A204.1 (cell line): Measurements from ENCODE around the gene LRP1.

Source experiments
- FAIRE-seq: peaks from 2 replicates; lab custom pipeline; 2012; peaks lifted over from hg19 to GRCh38; lab: Jason Lieb, UNC

The LRP1 gene

DNA sequence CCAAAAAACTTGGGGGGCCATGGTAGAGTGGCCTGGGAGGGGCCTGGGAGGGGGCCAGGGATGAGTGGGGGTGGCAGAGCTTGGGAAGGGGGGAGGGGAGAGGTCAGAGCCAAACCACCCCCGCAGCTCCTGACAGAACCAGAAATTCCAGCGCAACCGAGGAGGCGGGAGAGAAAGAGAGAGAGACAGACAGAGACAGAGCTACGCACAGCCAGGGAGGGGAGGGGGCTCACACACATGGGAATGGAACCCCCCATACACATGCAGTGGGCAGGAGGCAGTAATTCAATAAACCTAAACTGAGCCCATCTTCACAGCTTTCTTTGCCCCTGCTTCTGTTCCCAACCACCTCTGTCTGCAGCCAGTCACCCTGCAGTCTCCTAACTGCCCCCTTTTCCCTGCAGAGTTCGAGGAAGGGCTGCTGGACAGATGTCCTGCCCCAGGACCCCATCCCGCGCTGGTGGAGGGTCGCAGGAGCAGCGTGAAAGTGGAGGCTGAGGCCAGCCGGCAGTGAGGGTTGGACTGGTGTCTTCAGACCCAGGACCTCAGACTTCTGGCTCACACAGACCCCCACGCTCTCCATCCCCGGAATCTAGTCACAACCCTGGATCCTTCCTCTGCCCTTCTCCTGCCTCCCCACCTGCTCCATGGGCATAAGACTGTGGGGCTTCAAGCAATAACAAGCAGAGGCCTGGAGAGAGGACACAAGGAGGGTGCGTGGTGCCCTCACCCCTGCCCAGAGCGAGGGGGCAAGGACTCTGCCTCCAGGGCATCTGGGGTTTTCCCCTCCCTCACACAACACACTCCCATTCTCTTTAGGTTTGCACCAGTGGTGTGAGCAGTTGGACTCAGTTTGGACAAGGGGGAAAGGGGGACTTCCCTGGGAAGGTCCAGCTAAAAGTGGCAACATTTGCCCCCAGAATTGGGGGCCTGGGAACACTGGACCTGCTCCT is 33.8 kb upstream of the LRP1 start:
- no peak for FAIRE-seq

DNA sequence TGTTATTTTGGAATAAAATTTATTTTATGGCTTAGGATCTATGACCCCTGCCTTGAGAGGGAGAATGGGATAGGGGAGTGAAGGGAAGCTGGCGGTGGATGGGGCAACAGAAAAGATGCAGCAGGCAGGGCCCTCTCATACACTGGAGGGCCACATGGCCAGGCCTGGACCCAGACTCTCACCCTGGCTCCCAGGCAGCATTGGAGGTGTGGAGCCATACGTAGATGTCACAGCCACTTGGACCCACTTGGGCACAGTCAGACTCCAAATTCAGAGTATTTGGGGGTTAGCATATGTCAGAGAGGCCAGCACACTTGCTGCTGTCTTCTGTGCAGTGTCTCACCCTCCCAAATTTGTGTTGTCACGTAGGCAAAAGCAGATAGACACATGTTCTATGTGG is 32.8 kb upstream of the LRP1 start:
- no peak for FAIRE-seq

DNA sequence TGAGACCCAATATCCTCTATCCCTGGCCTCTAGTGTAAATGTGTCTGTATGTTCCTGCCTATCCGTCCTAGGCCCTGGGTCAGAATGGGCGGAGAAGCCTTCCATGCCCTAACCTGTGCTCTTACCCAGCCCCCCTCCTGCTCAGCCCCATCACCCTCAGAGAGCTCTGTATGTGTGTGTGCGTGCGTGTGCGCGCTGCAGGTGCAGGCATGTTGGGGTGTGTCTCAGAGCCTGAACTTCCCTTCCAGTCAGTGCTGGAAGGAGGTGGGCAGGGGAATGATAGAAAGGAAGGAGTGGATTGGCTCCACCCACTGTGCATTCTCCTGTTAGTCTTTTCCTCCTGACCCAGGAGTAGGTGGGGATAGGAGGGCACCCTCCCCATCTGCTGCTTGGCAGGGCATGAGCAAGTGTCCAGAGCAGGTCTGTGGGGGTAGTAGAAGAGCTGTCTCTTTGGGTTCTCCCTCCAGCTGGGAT is 32.1 kb upstream of the LRP1 start:
- FAIRE-seq = no peak

DNA sequence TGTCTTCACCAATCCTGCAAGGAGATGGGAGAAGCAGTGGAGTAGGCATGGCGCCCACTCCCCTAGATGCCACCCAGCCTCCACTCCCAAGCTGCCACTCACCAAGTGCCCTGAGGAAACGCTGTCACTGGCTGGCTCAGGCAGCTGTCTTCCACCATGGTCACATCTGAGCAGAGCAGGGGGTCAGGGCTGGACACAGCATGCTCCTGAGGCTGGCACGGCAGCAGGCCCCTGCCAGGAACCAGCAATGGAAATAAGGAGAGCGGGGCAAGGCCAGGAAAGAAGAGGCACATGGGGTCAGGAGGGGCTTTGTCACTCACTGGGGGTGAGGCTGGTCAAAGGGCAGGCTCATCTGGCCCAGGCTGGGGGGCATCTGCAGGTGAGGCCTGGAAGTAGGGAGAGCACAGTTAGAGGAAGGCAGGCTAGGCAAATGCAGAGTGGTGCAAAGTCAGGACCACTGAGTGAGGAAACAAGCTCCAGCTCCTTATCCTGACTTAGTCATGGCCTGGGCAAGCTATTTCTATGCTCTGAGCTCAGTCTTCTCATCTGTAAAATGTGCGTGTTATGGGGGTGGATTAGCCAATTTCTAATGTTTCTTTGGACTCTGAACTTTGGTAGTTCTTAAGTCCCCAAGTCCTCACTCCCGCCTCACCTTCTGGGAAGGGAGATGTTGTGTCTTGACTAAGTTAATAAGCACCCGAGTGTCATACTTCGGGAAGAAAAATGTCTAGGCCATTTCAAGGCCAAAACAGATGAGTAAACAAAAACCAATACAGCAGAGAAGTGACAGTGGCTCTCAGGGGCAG is 31.3 kb upstream of the LRP1 start:
- no peak for FAIRE-seq

DNA sequence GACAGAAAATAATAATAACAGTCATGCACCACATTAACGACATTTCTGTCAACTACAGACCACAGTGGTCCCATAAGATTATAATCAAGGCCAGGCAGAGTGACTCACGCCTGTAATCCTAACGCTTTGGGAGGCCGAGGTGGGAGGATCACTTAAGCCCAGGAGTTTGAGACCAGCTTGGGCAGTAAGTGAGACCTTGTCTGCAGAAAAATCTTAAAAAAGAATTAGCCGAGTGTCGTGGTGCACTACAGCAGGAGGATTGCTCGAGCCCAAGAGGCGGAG is 30.8 kb upstream of the LRP1 start:
- FAIRE-seq = no peak

DNA sequence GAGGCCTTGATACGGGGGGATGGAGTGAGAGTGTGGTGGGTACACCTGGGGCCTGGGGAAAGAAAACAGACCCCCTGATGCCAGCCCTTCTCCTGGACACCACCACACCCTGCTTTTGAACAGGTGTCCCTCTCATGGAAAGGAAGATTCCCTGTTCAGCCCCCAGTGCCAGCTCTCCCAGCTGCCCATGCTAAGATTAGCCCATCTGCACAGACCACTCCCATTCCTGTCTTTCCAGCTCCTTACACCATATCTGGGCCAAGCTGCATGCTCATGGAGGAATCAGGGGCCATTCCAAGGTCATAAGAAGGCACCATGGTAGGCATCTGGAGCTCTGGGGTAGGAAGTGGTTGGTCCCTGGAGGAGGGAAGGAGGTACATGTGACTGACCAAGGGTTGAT is 29.7 kb upstream of the LRP1 start:
- no peak for FAIRE-seq

DNA sequence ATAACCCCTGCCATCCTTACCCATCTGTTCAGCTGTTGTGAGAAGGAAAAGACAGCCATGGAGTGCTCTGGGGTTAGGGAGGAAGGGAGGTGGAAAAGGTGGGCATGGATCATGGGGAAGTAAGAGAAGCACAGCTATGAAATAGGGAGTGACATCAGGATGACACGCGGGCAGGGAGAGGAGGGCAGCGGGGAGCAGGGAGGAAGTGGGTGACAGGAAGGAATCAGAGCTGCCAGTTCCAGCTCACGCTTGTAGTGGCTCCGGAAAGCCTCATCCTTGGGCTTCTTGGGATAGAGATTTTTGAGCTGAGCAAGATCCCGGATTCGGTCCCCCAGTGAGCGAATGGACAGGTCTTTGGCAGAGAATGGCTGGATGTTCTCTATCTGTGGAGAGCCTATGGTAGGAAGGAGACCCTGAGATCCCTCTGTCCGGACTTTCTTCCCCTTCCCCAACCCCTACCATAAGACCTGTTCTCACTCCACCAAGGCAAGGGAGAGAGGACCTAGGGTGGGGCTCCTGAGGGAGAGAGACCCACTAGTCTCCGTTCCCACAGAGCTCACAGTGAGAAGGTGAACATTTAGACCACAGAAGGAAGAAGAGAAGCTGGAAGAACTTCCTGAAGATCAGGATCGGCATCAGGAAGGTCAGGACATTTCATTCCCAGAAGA is 29.1 kb upstream of the LRP1 start:
- FAIRE-seq = no peak

DNA sequence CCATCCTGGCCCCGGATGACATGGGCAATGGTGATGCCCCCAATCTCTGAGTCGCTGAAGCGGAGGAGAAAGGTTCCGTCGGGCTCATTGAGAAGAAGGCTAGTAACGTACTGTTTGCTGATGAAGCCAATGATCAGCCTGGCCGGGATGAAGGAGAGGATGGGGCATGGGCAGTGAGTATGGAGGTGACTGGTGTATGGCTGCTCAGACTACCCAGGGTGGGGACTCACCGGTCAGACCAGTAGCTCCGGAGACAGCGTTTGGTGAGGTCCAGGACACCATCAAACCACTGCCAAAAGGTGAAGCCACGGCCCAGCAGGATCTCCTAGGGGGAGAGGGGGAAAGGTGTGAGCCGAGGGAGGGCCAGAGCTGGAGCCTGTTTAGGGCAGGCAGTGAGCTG is 28.5 kb upstream of the LRP1 start:
- FAIRE-seq = no peak

DNA sequence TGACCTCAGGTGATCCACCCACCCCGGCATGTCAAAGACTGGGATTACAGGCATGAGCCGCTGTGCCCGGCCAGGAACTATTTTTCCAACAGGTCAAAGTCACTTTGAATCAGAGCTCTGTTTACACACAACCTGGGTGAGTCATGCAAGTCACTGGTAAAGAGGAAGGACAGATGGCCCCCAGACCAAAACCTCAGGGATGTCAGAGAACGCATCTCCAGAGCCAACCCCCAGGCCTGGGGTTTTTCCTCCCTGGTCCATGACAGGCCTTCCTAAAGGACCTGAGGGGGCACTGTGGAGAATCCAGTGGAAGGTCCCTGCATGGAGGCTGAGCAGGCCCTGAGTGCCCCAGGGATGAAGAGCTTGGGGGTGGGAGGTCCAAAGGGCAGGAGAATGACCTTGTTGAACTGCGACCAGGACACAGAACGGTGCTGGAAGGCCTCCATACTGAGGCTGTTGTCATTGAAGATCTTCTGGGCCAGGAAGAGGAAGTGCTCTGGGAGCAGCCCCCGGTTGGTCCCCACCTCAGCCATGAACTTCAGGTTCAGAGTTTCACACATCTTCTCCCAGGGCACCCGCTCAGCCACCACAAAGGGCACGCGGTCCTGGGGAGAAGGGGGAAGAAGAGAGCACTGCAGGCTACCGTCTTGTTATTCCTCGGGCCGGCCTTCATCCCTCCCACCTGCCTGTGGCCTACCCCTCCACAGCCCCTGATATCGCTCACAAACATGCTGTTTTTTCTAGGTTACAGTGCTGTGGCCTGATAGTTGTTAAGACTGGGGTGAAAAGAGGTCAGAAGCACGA is 26.2 kb upstream of the LRP1 start:
- FAIRE-seq = no peak

DNA sequence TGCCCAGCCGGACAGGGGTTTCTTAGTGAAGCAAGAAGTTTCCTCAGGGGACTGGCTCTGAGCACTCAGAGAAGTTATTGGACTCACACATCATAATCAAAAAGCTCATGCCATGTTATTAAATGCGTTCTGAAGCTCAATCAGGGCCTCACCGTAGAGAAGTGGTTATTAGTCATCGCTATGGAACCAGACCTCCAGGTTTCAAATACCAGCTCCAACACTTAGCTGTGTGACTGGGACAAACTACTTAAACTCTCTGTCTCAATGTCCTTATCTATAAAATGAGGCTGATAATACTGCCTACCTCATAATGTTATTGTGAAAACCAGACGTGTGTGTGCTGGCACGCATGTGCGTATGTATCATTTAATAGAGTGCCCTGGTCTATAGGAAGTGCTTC is 24.4 kb upstream of the LRP1 start:
- FAIRE-seq = no peak

DNA sequence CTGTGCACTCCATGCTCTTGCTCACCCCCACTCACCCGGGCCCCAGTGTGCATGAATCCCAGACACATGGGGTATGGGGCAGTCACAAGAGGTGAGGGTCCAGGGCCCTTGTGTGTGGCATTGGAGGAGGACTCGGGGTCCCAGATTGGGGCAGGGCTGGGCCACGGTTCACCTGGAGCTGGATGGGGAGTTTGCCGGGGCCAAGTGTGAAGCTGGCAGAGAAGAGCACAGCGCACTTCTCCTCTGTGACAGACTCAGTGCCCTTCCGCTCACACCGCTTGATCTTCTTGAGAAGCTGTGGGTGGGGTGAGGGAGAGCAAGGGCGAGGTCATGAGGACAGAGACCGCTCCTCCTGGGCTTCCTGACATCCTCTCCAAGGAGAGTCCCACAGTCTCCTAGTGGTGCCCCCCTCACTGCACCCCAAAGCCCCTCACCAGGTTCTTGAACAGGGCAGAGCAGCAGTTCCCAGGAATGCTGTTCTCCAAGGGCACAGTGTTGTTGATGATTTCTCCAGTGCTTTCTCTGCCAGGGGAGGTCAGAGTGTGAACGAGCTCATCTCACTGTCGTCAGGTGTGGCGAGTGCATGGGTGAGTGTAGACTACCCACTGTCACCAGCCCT is 23.9 kb upstream of the LRP1 start:
- no peak for FAIRE-seq

DNA sequence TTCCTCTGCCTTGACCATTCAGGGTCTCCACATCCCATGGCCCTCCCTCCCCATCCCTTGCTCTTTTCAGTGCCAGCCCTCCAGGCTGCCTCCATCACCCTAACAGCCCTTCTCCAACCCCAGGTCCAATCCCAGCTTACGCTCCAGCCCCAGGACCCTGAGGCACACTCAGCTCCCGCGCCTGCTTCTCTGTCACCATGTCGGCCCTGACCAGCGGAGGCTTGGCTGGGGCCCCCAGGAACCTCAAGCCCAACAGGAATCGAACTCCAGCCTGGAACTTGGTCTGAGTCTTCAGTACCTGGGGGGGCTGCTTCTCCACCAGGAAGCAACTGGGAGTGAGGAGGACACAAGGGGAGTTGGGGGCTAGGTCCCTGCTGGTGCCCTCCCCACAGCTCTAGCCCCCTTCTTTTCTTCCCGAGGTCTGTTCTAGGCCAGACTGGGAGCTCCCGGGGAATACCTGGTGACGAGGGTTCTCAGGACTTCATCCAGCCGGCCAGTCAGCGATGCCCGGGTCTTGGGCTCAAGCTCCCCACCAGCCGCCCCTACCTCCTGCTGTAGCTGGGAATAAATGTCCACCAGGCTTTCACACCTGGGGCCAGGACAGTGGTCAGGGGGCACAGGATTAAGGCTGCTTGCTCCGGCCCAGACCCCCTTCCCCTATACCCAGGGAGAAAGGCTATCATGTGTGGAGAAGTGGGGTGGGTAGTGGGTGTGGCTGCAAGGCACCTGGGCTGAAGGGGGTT is 23.1 kb upstream of the LRP1 start:
- FAIRE-seq = no peak

DNA sequence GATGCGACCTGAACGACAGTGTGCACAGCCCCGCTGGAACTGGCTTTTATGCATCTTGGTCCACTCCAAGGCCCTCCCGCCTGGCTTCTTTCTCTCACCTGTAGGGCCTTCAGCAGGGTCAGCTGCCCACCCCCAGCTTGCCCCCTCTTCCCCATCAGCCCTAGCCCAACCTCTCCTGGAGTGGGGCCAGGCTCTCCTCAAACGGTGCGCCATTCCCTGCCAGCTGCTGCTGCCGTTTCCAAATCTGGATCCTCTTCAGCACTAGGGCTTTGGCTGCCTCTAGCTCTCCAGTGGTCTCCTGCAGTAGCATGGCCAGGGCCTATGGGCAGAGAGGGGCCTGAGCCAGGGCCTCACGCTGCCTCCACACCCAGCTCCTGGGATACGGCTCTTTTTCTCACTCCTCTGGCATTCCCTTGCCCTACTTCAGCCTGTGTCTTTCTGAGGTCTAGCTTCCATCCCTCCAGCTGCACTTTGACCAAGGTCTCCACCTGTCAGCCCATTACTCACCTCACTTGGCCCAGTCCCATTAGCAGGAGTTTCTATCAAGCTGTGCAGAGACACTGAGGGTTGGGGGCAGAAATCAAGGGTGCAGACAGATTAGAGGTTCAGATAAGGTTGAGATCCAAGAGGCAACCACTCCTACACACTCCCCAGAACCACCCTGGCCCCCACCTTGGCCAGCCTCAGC is 22.1 kb upstream of the LRP1 start:
- no peak for FAIRE-seq

DNA sequence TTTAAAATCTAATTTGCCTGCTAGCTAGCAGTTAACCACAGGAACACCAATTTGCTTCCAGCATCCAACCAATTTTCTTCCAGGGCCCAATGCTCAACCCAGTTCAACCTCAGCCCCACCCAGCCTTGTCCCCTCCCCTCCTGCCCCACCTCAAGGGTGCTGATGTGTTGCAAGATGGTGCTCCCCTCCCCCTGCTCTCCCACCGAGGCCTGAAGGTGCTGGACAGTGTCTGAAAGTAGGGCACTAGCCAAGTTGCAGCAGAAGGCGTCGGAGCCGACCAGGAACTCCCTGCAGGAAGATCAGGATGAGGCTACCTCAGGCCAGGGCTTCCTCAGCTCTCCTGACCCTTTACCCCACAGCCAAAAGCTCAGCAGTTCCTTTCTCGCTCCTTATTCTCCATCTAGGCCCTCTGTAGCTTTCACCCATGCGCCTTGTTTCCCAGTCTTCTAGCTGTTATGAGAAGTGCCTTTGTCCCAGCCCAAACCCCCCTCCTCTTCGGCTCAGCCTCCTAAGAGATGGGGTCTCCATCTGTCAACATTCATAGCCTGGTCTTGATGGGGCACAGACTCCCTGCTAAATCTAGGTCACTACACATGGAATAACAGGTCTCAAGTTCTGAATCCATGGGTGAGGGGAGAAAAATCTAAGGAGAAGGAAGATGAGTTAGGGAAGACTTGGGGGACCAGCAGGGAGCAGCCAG is 20.7 kb upstream of the LRP1 start:
- FAIRE-seq = no peak

DNA sequence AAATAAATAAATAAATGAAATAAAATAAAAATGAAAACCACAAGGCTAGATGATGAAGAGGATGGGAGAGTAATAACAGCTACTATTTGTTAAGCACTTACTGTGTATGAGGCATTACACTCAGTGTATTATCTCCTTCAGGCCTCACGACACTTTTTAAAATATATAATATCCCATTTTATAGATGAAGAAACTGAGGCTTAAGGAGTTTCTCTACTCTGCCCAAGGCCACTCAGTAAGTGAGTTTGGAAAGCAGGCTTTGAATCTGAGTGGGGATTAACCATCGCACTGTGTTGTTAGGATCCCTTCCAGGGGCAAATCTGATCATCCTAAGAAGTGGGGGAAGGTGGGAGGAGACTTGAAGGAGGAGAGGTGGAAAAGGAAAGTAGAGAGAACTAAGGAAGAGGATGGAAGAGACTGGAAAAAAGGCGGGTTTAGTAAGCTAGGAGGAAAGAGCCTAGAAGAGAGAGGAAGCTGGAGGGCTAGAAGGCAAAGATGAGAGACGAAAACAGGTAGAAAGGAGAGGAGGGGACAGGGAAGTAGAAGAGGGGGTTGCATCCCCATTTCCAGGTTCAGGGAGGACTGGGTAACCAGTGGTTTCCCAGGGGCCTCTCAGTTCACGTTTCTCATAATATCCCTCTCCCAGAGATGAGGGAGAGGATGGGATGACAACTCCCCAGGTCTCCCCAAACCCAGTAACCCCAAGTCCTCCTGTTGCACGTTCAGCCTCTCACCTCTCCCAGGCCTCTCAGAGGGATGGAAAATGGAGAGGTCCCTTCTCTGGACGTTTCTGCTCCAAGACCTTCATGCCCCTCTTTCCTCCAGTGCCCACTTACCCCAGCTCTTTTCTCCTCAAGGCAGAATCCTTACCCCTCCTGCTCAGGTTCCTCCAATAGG is 18.8 kb upstream of the LRP1 start:
- no peak for FAIRE-seq

DNA sequence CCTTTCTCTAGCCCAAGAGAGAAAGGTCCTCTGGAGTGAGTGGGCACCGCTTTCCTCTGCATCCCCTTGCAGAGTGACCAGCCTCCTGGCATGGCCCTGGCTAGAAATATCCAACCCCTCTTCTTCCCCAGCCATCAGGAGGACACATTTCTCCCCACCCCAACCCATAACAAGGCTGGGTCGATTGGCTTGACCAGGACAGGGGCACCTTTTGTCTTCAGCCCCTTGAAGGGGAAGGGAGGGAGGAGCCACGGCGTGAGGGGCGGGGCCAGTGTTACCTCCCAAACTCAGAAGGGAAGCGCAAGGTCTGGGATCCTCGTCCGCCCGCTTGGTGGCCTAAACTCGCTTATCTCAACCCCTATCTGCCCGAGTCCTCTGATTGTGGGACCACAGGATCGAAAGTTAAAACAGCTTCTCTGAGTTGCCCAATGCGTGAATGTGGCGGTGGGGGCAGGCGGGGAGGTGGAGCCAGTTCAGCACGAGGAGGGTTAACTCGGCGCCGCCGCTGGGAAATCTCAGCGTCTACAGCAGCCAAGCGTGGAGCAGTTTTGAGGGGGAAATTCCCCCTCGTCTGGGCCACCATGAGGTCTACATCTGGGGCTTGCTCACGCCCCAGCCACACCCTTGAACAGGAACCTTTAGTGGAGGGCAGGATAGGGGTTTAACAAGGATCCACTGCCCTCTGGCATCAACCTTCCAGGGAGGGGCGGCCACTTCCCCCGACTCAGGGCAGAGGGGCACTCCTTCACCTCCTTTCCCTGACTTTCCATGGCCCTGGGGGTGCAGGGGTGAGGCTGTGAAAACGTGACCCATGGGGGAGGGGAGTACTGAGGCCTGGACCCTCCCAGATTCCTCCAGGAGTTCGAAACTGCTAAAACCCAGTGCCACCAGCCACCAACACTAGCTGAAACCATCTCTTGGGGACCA is 17.9 kb upstream of the LRP1 start:
- FAIRE-seq = no peak

DNA sequence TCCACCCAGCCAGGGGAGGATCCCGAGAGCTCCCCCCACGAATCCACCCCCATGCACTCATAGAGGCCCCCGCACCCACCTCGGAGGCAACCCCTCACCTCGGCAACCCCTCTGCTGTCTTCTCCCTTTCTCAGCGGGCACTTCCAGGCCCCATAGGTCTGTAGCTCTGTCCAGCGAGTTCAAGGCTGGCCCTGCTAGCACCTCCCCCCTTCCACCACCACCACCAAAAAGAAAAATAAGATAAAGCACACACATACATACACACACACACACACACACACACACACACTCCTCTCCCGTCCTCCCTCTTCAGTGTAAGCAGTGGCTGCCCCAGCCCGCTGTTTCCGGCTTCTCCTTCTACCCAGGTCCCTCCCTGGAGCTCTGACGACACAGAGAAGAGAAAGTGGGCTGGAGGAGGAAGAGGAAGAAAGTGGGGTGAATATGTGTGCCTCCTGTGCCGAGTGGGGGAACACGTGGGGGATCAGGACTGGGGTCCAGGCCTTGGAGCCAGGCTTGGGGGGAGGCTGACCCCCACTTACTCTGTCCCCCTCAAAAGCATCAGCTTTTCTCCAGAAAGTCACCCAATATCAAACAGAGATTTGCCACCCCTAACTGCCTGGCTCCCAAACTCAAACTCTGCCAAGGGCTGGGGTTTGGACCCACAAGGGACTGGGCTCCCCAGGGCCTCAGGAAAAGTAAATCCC is 17.1 kb upstream of the LRP1 start, which contains the start of gene STAT6:
TSS of gene STAT6 (minus strand) at position 332 of the 704 bp plus-strand sequence. CDS start 3,084 bp downstream, outside the sequence.
- FAIRE-seq = no peak
